SU-DHL-6 (cell line): ENCODE data around the gene ERVH48-1.
"Not testable (repeated sequence)": the region's sequence is repeated elsewhere in the genome, so short reads cannot be mapped to it uniquely, and the experiment has no call there.

ENCODE experiments used
- H2AFZ ChIP-seq: fragments of 200-600 bp; sonication (generic); 2 replicates; pipeline ENCODE4 v1.6.1; 2014; ENCODE audit warnings: low read depth, mild to moderate bottlenecking, moderate library complexity, mixed read lengths, antibody characterized with exemption, low read length; ENCODE audit not compliant: severe bottlenecking
- H3F3A ChIP-seq: fragments of 200-600 bp; shearing (Covaris generic); 2 replicates; pipeline ENCODE4 v1.6.0; 2016; ENCODE audit warnings: antibody characterized with exemption, mild to moderate bottlenecking; ENCODE audit not compliant: insufficient read depth
- H3K27ac ChIP-seq: fragments of 200-600 bp; sonication (generic); 2 replicates; pipeline ENCODE4 v1.5.1; 2016; ENCODE audit warnings: low read depth, mild to moderate bottlenecking, low read length, moderate library complexity, mixed read lengths
- H3K27me3 ChIP-seq: fragments of 200-600 bp; sonication (generic), shearing (Covaris generic); 2 replicates; pipeline ENCODE4 v1.6.0; 2014; ENCODE audit warnings: mild to moderate bottlenecking, low read length
- H3K36me3 ChIP-seq: fragments of 200-600 bp; sonication (generic); 2 replicates; pipeline ENCODE4 v1.6.1; 2014; ENCODE audit warnings: mild to moderate bottlenecking, low read length, mixed read lengths
- H3K4me2 ChIP-seq: fragments of 300-600, 200-600 bp; shearing (Covaris generic), sonication (generic); 2 replicates; pipeline ENCODE4 v1.6.0; 2014; ENCODE audit warnings: low read length, low read depth, mild to moderate bottlenecking; ENCODE audit not compliant: poor library complexity, severe bottlenecking
- H3K4me3 ChIP-seq: fragments of 200-600 bp; sonication (generic); 2 replicates; pipeline ENCODE4 v1.5.1; 2014; ENCODE audit warnings: antibody characterized with exemption, low read length, mild to moderate bottlenecking, mixed read lengths; ENCODE audit not compliant: insufficient read depth, poor library complexity, severe bottlenecking
- H3K79me2 ChIP-seq: fragments of 200-600 bp; sonication (generic); 2 replicates; pipeline ENCODE4 v1.6.1; 2014; ENCODE audit warnings: mild to moderate bottlenecking, low read length, moderate library complexity; ENCODE audit not compliant: insufficient read depth
- H3K9ac ChIP-seq: fragments of 200-600 bp; sonication (generic); 2 replicates; pipeline ENCODE4 v1.7.0; 2014; ENCODE audit warnings: mild to moderate bottlenecking, low read length
- H3K9me2 ChIP-seq: fragments of 200-600 bp; sonication (generic); replicated peaks from 2 replicates; pipeline ENCODE4 v1.6.1; 2014; ENCODE audit warnings: low read length; ENCODE audit not compliant: insufficient read depth
- H3K9me3 ChIP-seq: fragments of 200-600 bp; sonication (generic); 2 replicates; pipeline ENCODE4 v1.6.1; 2014; ENCODE audit warnings: low read length, mixed read lengths; ENCODE audit not compliant: insufficient read depth
- H4K20me1 ChIP-seq: fragments of 200-600 bp; sonication (generic); 2 replicates; pipeline ENCODE4 v1.6.1; 2014; ENCODE audit warnings: low read depth, mild to moderate bottlenecking, antibody characterized with exemption, low read length, moderate library complexity, mixed read lengths
- CTCF ChIP-seq: fragments of 200-600 bp; sonication (generic); IDR thresholded peaks from one replicate; pipeline ENCODE4 v1.5.1; 2017; ENCODE audit warnings: antibody characterized with exemption, mild to moderate bottlenecking, low read length, moderate library complexity; ENCODE audit not compliant: insufficient read depth, poor library complexity, severe bottlenecking
- EZH2phosphoT487 ChIP-seq: fragments of 200-600 bp; sonication (generic), shearing (Covaris generic); conservative IDR thresholded peaks from 2 replicates; pipeline ENCODE4 v1.6.1; 2018; ENCODE audit warnings: mild to moderate bottlenecking, antibody characterized with exemption, low read length, moderate library complexity, mixed read lengths

Gene ERVH48-1

DNA sequence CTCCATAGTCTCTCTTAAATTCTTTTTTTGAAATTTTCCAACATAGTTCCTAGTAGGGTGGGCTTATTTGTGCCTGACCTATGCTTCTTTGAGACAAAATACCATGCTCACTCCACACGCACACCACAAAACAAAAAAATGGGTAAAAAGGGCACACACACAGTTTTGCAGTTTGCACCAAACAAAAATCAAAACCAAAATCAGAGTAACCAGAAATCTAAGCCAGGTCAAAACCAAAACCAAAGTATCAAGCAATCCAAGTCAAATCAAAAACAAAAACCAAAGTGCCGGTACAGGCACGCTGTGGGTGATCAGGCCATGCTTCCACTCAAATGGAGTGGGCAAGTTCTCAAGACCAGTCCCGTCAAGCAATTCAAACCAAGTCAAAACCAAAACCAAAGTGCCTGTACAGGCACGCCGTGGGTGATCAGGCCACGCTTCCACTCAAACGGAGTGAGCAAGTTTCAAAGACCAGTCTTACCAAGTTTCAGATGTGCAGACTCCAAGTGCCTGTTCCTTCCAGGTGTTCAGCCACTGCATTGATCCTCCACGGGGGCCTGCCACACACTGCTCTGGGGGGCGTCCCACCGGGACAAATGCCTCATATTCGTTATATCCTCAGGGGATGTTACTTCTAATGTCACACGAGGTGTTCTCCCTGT is 23.8 kb upstream of the ERVH48-1 start:
- H3K4me3 ChIP-seq, H3K27me3 ChIP-seq, H4K20me1 ChIP-seq, H3K79me2 ChIP-seq, H3F3A ChIP-seq, H3K4me2 ChIP-seq, H3K9me3 ChIP-seq, H3K9ac ChIP-seq, H3K36me3 ChIP-seq, H3K9me2 ChIP-seq, H2AFZ ChIP-seq, H3K27ac ChIP-seq: not testable (repeated sequence)

GRCh38 chr21:42942244-42942643 is 16.8 kb upstream of the ERVH48-1 start:
- H3K79me2 ChIP-seq = no peaks in the 10 kb centered on the region
- H3K9ac ChIP-seq = no peak overlapping the region
- no peaks in the 10 kb centered on the region for H3K9me3 ChIP-seq
- no peak overlapping the region for H2AFZ ChIP-seq
- no peaks in the 10 kb centered on the region for H4K20me1 ChIP-seq
- H3K36me3 ChIP-seq = no peaks in the 10 kb centered on the region
- H3K4me3 ChIP-seq = no peak overlapping the region
- H3K4me2 ChIP-seq = no peak overlapping the region
- H3K27ac ChIP-seq = no peak overlapping the region
- no peaks in the 10 kb centered on the region for H3K27me3 ChIP-seq
- no peaks in the 10 kb centered on the region for H3F3A ChIP-seq
- TF ChIP-seq CTCF (no peak), EZH2phosphoT487 (no peak)
- H3K9me2 ChIP-seq = no peaks in the 10 kb centered on the region

DNA sequence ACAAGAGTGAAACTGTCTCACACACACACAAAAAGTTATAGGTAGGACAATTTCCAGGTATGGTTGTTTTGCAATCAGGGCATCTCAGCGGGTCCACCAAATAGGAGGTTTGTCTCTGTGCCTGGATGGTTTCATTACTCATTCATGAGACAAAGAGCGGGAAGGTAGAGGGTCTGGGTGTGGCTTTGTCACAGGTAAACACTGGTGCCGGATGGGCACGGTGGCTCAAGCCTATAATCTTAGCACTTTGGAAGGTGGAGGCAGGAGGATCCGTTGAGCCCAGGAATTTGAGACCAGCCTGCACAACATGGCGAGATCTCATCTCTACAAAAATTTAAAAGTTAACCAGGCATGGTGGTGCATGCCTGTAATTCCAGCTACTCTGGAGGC is 16.3 kb upstream of the ERVH48-1 start:
- Histone ChIP-seq H3K27ac (no peak overlapping the region), H3F3A (no peaks in the 10 kb centered on the region), H3K4me3 (no peak overlapping the region), H4K20me1 (no peaks in the 10 kb centered on the region), H3K36me3 (no peaks in the 10 kb centered on the region), H3K9ac (no peak overlapping the region), H2AFZ (no peak overlapping the region), H3K9me2 (no peaks in the 10 kb centered on the region), H3K27me3 (no peaks in the 10 kb centered on the region), H3K9me3 (no peaks in the 10 kb centered on the region), H3K79me2 (no peaks in the 10 kb centered on the region), H3K4me2 (no peak overlapping the region)
- TF ChIP-seq EZH2phosphoT487 = no peak
- no peak for TF ChIP-seq CTCF

GRCh38 chr21:42939582-42940413 is 14.4 kb upstream of the ERVH48-1 start:
- H2AFZ ChIP-seq = no peak overlapping the region
- no peaks in the 10 kb centered on the region for H3K79me2 ChIP-seq
- no peak overlapping the region for H3K9ac ChIP-seq
- TF ChIP-seq EZH2phosphoT487 (no peak), CTCF (no peak)
- no peak overlapping the region for H3K27ac ChIP-seq
- no peaks in the 10 kb centered on the region for H3K27me3 ChIP-seq
- no peak overlapping the region for H3K4me2 ChIP-seq
- H4K20me1 ChIP-seq = no peaks in the 10 kb centered on the region
- no peak overlapping the region for H3K4me3 ChIP-seq
- H3K9me3 ChIP-seq = no peaks in the 10 kb centered on the region
- no peaks in the 10 kb centered on the region for H3F3A ChIP-seq
- no peaks in the 10 kb centered on the region for H3K9me2 ChIP-seq
- H3K36me3 ChIP-seq = no peaks in the 10 kb centered on the region

GRCh38 chr21:42938606-42938995 is 13.2 kb upstream of the ERVH48-1 start:
- not testable (repeated sequence) for H3K4me3 ChIP-seq, H3K27me3 ChIP-seq, H3F3A ChIP-seq, H3K4me2 ChIP-seq, H3K36me3 ChIP-seq, H2AFZ ChIP-seq, H3K27ac ChIP-seq, H3K9ac ChIP-seq, H3K79me2 ChIP-seq, H3K9me3 ChIP-seq, H3K9me2 ChIP-seq, H4K20me1 ChIP-seq
